Tibial artery (tissue), 4 donors: Measurements from ENCODE around the gene DLG5.

Experiments
- DNase-seq, 2 donors: peaks; one replicate each; pipeline ENCODE4 v3.0.0-alpha.2; 2019
- H3K27ac ChIP-seq, 2 donors: fragments of 200-600 bp; sonication (generic) in 1 of 2; 1 replicate in 1 of 2; 2 replicates in 1 of 2; pipeline ENCODE4 v1.5.1; 2018 to 2019; ENCODE audit warnings: mild to moderate bottlenecking in 1 of 2
- H3K27me3 ChIP-seq, 2 donors: fragments of 200-600 bp; sonication (generic) in 1 of 2; one replicate each; pipeline versions ENCODE4 v1.5.1 to v1.6.0; 2016 to 2019
- H3K36me3 ChIP-seq, 3 donors: fragments of 200-600 bp; sonication (generic) in 2 of 3; one replicate each; pipeline ENCODE4 v1.5.1; 2016 to 2019; ENCODE audit warnings: mild to moderate bottlenecking in 2 of 3
- H3K4me1 ChIP-seq, 4 donors: fragments of 200-600 bp; sonication (generic) in 2 of 4; 1 replicate in 3 of 4; 2 replicates in 1 of 4; pipeline ENCODE4 v1.5.1; 2016 to 2019
- H3K4me3 ChIP-seq, 2 donors: fragments of 200-600 bp; sonication (generic) in 1 of 2; 1 replicate in 1 of 2; 2 replicates in 1 of 2; pipeline ENCODE4 v1.5.1; 2018 to 2019; ENCODE audit warnings: mild to moderate bottlenecking in 2 of 2
- H3K9me3 ChIP-seq, 3 donors: fragments of 200-600 bp; sonication (generic) in 1 of 3; one replicate each; pipeline ENCODE4 v1.5.1; 2016 to 2019
- intact Hi-C: fragments of 100-400 bp; cut with DNase I; formaldehyde crosslinking; loops from one replicate; pipeline ENCODE4 v1.15.0; 2023; ENCODE audit warnings: low total_unique reads
- TF ChIP-seq, protein P1 (sequence below), 2 experiments: fragments of 200-600 bp in 1 of 2; fragments of 450-650 bp in 1 of 2; IDR thresholded peaks; one replicate each; pipeline ENCODE4 v1.5.1; 2017 to 2019; ENCODE audit warnings: antibody characterized with exemption in 2 of 2, mild to moderate bottlenecking in 1 of 2, moderate library complexity in 1 of 2

The DLG5 gene

DNA sequence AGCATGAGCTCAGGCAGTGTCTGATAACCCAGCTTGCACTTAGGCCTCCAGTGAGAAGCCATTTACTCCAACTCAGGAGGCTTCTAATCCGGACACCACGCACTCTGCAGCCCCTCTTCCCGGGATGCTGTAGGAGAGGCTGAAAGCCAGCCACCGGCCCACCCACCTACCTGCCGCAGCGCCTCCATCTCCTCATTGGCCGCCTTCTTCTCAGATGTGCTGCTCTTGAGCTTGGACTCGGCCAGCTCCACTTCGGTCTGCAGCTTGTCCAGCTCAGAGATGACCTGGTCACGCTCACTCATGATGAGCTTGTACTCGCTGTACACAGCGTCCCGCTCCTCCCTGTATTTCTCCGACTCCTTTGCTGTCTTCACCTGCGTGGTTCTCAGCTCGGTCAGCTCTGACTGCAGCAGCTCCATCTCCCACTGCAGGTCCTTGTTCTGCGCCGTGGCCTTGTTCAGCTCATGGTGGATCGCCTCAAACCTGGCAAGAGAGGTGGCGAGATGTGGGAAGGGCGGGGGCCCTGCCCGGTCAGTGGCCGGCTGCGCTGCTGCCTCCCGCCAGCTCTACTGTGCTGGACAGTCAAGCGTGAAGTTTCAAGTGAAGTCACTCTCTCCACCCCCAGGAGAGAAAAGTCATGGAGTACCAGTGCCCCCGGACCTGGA, 84.7 kb downstream of the DLG5 start:
- peaks cover 0 to 15% (median 4%) of the 10 kb centered on the region in 4 donors for H3K4me1 ChIP-seq
- H3K27ac ChIP-seq = no peak overlapping the region
- no peaks in the 10 kb centered on the region for H3K9me3 ChIP-seq
- peaks cover 27 to 80% (median 60%) of the 10 kb centered on the region in 3 donors for H3K36me3 ChIP-seq
- intact Hi-C loops = loop anchor here (5.0 to 10.0 kb wide), 2 partner anchors 83 to 135 kb away; partner anchors contain the start of gene DLG5
- H3K4me3 ChIP-seq = no peak overlapping the region
- TF ChIP-seq, protein P1, sequence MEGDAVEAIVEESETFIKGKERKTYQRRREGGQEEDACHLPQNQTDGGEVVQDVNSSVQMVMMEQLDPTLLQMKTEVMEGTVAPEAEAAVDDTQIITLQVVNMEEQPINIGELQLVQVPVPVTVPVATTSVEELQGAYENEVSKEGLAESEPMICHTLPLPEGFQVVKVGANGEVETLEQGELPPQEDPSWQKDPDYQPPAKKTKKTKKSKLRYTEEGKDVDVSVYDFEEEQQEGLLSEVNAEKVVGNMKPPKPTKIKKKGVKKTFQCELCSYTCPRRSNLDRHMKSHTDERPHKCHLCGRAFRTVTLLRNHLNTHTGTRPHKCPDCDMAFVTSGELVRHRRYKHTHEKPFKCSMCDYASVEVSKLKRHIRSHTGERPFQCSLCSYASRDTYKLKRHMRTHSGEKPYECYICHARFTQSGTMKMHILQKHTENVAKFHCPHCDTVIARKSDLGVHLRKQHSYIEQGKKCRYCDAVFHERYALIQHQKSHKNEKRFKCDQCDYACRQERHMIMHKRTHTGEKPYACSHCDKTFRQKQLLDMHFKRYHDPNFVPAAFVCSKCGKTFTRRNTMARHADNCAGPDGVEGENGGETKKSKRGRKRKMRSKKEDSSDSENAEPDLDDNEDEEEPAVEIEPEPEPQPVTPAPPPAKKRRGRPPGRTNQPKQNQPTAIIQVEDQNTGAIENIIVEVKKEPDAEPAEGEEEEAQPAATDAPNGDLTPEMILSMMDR (IDR thresholded peaks at IDR 0.05) = no peak
- H3K27me3 ChIP-seq = no peaks in the 10 kb centered on the region
- DNase-seq = no peak

DNA sequence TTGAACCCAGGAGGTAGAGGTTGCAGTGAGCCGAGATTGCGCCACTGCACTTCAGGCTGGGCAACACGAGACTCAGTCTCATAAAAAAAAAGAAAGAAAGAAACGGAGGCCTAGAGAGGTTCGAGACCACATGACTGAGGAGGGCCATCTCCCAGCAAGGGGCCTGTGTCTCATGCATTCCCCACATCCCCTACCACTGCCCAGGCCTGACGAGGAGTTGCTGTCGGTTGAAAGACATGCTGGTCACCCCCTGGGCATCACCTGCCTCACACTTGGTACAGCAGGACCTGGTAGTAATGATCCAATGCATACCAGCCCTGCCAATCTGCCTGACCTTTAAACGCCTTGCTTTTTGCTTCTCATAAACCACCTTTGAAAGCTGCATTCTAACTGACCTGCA, 85.9 kb downstream of the DLG5 start:
- H3K27me3 ChIP-seq = no peaks in the 10 kb centered on the region
- H3K36me3 ChIP-seq = peaks cover 29 to 88% (median 63%) of the 10 kb centered on the region in 3 donors
- TF ChIP-seq, protein P1 (IDR thresholded peaks at IDR 0.05) = no peak
- no peaks in the 10 kb centered on the region for H3K9me3 ChIP-seq
- no peak overlapping the region for H3K4me3 ChIP-seq
- intact Hi-C loops = loop anchor here (5.0 to 10.0 kb wide), 2 partner anchors 84 to 137 kb away; partner anchors contain the start of gene DLG5
- no peak overlapping the region for H3K27ac ChIP-seq
- DNase-seq = no peak
- H3K4me1 ChIP-seq = peaks cover 0 to 5% (median 2%) of the 10 kb centered on the region in 4 donors

DNA sequence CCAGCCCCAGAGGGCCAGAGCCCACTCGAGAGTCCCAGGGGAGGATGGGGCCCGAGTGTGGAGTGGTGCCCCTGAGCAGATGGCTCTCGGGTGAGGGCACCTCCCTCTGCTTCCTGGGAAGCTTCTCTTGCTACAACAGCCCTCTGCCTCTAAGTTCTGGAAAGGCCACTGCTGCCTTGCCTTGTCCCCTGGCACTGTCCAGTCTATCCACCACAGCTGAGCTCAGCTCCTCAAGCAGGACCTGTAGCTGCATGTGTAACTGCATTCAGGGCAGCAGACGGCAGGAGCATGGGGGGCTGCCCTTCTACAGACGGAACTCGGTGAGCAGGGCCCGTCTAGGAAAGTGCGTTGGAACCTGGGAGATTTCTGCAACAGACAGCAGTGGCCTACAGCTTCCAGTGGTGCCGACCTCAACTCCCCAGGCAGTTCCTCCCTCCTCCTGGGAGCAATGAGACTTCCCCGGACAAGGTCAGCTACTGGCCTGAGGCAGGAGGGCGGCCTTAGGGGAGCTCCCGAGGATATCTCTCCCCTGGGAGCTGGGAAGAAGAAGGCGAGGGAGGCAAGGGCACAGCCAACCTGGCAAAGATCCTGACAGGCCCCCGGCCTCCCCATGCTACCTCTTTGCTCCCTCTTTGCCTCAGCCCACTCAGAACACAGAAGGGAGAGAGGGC, 88.5 kb downstream of the DLG5 start:
- intact Hi-C loops = no loop called here
- peaks cover 0 to 4% (median 0%) of the 10 kb centered on the region in 4 donors for H3K4me1 ChIP-seq
- no peak overlapping the region for H3K4me3 ChIP-seq
- no peak overlapping the region for H3K27ac ChIP-seq
- TF ChIP-seq, protein P1 (IDR thresholded peaks at IDR 0.05) = no peak
- H3K36me3 ChIP-seq = peaks cover 38 to 93% (median 80%) of the 10 kb centered on the region in 3 donors
- no peaks in the 10 kb centered on the region for H3K27me3 ChIP-seq
- DNase-seq = no peak
- H3K9me3 ChIP-seq = no peaks in the 10 kb centered on the region

DNA sequence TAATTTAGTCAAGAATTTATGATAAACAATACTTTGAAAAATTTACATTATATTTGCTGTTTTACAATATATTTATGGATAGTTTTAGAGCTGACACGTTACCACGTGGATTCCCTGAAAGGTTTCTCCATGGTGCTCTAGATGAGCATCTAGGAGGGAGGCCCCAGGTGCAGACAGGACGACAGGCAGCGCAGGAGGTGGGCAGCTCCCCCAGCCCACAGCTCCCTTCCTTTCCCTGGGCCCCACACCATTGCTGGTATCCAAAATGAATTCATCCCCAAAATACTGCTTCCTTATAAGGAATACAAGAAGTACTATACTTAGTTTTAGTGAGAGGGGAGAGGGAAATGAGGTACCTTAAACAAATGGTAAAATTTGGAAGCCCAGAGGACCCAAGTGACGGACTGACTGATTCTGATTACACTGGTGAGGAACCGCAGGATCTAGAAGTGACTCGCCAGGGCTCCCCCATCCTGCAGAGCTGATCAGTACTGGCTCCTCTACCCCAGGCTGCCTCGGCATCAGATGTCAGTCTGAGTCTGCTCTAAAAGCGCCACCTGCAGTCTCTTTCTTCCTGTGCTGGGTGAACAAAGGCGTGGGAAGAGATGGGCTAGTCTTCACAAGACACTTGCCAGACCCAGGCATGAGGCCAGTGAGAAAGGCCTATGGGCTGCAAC, 89.2 kb downstream of the DLG5 start:
- TF ChIP-seq, protein P1 (IDR thresholded peaks at IDR 0.05) = no peak
- no peak for DNase-seq
- Histone ChIP-seq H3K9me3 (no peaks in the 10 kb centered on the region), H3K27ac (no peak overlapping the region), H3K4me3 (no peak overlapping the region), H3K36me3 (peaks cover 38 to 93% (median 80%) of the 10 kb centered on the region in 3 donors), H3K4me1 (peaks cover 0 to 4% (median 0%) of the 10 kb centered on the region in 4 donors), H3K27me3 (no peaks in the 10 kb centered on the region)
- intact Hi-C loops = no loop called here

DNA sequence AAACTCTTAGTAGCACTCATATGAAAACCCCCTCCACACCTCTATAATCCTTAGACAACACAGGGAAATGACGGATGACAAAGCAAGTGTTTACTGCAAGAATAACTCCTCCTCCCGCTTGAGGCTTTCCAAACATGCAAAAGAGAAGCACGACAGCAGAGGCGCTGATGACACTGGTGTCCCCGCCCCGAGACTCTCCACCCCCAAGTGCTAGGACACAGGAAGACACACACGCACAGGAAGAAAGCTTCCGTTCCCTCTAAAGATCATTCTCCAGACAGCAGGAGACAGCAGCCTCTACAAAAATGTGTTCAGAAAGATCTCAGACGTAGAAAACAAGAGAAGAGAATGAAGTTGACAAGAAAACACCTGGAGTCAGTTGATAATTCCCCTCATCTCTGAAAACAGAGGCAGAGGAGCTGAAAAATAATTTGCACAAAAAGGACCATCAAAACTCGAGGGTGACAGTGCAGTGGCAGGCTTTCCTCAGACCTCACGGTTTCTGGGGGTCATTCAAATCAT, 90.2 kb downstream of the DLG5 start:
- H3K4me3 ChIP-seq = no peak overlapping the region
- intact Hi-C loops = no loop called here
- TF ChIP-seq, protein P1 (IDR thresholded peaks at IDR 0.05) = no peak
- peaks cover 31 to 93% (median 80%) of the 10 kb centered on the region in 3 donors for H3K36me3 ChIP-seq
- H3K27me3 ChIP-seq = no peaks in the 10 kb centered on the region
- no peaks in the 10 kb centered on the region for H3K9me3 ChIP-seq
- no peak overlapping the region for H3K27ac ChIP-seq
- H3K4me1 ChIP-seq = peaks cover 0 to 4% (median 0%) of the 10 kb centered on the region in 4 donors
- peak in 1 of 2 donors; percentile 56 for DNase-seq
